ENCODE measurements around the gene NUP62.
A peak's percentile ranks its signal among the peaks of the same experiment; 100 is the strongest.
"Not testable (repeated sequence)": the region's sequence is repeated elsewhere in the genome, so short reads cannot be mapped to it uniquely, and the experiment has no call there.

NUP62 gene, protein sequence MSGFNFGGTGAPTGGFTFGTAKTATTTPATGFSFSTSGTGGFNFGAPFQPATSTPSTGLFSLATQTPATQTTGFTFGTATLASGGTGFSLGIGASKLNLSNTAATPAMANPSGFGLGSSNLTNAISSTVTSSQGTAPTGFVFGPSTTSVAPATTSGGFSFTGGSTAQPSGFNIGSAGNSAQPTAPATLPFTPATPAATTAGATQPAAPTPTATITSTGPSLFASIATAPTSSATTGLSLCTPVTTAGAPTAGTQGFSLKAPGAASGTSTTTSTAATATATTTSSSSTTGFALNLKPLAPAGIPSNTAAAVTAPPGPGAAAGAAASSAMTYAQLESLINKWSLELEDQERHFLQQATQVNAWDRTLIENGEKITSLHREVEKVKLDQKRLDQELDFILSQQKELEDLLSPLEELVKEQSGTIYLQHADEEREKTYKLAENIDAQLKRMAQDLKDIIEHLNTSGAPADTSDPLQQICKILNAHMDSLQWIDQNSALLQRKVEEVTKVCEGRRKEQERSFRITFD

DNA sequence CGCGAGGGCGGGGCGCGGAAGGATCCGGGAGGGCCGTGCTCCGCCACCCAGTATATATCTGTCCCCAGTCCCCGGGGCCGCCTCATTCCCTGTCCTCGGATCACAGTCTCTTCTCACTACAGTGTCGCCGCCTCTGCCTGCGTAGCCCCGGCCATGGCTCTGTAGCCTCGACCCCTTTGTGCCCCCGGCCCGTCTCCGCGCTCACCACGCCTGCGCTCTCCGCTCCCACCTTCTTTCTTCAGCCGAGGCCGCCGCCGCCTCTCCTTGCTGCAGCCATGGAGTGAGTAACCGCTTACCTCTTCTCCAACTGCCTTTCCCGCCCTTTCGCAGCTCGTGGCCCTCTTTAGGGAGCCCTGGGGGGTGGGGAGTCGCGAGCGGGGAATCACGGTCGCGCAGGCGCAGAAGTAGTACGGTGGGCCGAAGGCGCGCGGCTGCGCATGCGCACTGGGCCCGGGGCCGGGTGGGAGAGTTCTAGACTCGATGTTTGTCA lies at the start of gene NUP62, which contains the start of gene ATF5:
Gene NUP62 (minus strand): TSS at position 384 of the 490 bp plus-strand sequence. CDS start 19,697 bp downstream, outside the sequence.
Gene ATF5 (plus strand): TSS at position 85 of the 490 bp plus-strand sequence. CDS start 1,646 bp downstream, outside the sequence.
- peak; percentile 80 to 94 for DNase-seq

DNA sequence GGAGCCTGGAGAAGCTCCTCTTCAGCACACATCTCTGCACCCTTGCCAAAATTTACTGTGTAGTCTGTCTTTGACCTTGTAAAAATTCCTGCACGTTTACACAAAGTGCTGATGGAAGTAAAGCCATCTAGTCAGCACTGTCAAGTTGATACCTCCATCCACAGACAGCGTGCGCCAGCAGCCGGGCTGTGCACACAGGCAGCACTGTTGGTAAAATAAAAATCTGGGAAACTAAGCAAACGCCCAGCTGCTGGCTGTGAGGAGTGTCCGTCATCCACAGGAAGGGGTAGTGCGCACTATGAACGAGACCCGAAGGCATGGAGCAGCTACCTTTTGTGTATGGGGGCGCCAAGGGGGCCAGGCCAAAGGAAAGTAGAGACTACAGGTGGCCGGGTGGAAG lies 49.0 kb upstream of the NUP62 start:
- DNase-seq: no peak

GRCh38 chr19:49977881-49978280 lies 48.6 kb upstream of the NUP62 start:
- DNase-seq: no peak

GRCh38 chr19:49977076-49977475 lies 47.8 kb upstream of the NUP62 start:
- DNase-seq: no peak

DNA sequence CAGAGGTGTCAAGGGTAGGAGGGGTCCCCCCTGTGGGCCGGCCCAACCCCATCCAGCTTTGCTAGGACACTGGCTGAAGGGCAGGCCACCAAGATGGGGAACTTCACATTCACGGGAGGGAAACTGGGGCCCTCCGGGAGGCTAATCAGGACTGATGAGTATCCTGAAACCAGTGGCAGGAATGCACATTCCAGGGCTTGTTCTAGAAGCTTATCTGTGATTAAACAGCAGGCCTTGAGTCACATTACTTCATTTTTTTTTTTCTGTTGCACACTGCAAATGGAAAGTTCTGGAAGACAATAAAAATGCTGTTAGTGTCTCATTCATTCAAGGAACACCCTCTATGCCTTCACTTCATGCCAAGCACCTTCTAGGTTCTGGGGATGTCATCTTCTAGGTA lies 47.2 kb upstream of the NUP62 start:
- DNase-seq: no peak

DNA sequence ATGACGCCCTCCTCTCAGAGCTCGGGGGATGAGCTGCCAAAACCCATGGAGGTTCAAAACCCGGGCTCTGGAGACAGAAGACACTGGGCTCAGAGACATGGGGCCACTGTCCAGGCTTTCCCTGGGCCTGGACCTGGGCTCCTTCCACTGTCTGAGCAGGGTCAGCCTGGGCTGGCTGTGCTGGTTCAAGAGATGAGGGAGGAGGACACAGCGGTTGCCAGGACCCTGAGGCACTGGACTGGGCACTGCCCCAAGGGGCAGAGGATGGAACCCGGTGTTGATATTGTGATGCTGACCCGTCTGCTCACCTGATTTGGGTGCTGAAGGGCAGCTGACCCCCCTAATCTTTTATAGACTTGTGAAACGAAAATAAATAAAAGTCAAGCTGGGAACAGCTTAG lies 45.7 kb upstream of the NUP62 start:
- DNase-seq: no peak

DNA sequence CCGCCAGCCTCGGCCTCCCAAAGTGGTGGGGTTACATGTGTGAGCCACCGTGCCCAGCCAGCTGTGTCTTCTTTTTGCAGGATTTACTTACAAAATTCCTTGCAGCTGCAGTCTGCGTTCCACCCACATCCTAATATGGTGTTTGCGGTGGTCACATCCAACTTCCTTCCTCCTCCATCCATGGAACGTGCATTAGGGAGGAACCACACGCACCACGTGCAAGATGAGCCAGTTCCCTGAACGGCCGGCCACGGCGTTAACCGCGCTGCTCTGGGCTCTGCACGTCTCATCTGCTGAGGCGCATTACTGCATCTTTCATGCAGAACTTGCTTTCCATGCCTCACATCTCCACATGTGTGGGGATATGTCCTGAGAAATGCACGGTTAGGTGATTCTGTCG lies 44.7 kb upstream of the NUP62 start:
- DNase-seq: peak; percentile 31 to 48

GRCh38 chr19:49972841-49973240 lies 43.5 kb upstream of the NUP62 start:
- no peak for DNase-seq

DNA sequence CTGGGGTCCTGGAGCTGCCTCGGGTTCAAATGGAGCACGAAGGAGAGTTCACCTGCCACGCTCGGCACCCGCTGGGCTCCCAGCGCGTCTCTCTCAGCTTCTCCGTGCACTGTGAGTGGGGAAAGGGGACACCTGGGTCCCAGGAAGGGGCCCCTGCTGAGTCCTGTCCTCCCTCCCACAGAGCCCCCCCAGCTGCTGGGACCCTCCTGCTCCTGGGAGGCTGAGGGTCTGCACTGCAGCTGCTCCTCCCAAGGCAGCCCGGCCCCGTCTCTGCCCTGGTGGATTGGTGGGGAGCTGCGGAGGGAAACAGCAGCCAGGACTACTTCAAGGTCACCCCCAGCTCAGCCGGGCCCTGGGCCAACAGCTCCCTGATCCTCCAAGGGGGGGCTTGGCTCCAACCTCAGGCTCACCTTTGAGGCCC lies 42.7 kb upstream of the NUP62 start:
- no peak for DNase-seq

GRCh38 chr19:49969355-49969754 lies 40.1 kb upstream of the NUP62 start:
- peak; percentile 45 to 52 for DNase-seq

- DNase-seq: peak; percentile 70 to 77
Observed at GRCh38 chr19:49968279-49968922, 39.1 kb upstream of the NUP62 start.

- DNase-seq: peak in 1 of 2 donors; percentile 29
Observed at GRCh38 chr19:49960980-49961379, 31.7 kb upstream of the NUP62 start, which contains the start of gene SIGLEC11. Gene SIGLEC11 (minus strand): TSS chr19:49961172. CDS start chr19:49961081, 91 bp downstream.

- not testable (repeated sequence) for DNase-seq
Observed at GRCh38 chr19:49959892-49960291, 30.6 kb upstream of the NUP62 start.

DNA sequence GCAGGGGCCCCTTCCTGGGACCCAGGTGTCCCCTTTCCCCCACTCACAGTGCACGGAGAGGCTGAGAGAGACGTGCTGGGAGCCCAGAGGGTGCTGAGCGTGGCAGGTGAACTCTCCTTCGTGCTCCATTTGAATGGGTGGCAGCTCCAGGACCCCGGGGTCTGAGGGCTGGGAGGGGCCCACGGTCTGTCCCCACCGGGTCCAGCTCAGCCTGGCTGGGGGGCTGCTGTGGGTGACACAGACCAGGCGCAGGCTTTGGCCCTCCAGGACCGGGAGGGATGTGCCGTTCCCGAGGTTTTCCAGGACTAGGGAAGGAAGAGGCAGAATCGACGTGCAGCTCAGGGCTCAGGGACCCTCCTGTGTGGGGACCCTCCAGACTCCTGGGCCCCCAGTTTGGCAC lies 29.3 kb upstream of the NUP62 start:
- DNase-seq: not testable (repeated sequence)

- DNase-seq: not testable (repeated sequence)
Observed at GRCh38 chr19:49958144-49958543, 28.8 kb upstream of the NUP62 start.

DNA sequence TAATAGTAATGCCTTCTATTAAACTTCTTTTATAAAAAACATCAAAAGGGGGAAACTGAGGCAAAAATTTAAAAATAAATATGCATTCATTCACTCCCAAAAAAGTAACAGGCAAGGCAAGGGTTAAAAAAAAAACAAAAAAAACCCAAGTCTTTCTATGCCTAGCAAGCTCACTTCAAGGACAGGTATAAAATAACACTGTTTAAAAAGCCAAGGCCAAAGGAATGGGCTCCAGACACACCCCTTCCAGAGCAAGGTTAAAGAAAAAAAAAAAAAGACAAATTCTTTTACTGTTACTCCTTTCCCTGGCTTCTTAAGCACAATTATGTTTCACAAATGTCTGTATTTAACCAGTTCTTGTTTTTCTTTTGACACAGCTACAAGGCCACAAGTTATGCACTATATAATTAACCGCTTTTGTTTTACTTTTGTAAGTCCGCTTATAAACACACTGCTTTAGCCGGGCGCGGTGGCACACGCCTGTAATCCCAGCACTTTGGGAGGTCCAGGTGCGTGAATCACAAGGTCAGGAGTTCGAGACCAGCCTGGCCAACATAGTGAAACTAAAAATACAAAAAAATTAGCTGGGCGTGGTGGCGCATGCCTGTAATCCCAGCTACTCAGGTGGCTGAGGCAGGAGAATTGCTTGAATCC lies 28.1 kb upstream of the NUP62 start:
- DNase-seq: no peak

DNA sequence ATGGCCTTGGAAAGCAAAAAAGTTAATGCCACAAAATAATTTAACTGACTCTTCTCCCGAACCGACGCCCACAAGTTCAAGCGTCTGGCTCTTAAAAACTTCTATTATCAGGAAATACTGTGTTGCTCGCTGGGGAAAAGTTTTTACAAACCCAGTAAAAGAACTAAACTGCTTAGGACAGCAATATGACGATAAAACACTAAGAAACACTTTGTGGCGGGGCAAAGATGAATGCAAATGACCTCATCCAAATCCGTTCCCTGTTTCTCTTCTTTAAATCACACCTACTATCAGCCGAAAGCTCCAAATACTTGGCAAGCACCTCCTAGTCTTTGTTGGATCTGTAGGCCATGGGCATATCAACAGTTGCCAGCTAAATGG lies 26.8 kb upstream of the NUP62 start:
- no peak for DNase-seq

DNA sequence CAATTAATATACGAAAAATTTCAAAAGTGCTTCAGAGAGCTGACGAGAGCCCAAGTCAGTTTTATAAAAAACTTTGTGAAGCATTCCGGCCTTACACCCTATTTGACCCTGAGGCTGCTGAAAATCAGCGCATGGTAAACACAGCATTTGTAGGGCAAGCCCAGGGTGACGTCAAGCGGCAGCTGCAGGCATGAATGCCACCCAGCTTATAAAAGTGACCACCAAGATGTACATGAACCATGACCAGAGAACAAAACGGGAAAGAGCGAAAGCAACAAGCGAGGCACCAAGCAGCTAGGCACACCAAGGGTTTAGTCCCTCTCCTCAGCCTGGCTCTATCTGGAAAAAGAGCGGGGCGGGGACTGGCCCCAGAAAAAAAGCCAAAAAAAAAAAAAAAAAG lies 25.6 kb upstream of the NUP62 start:
- no peak for DNase-seq

GRCh38 chr19:49954092-49954829 lies 25.0 kb upstream of the NUP62 start:
- peak; percentile 64 to 78 for DNase-seq

DNA sequence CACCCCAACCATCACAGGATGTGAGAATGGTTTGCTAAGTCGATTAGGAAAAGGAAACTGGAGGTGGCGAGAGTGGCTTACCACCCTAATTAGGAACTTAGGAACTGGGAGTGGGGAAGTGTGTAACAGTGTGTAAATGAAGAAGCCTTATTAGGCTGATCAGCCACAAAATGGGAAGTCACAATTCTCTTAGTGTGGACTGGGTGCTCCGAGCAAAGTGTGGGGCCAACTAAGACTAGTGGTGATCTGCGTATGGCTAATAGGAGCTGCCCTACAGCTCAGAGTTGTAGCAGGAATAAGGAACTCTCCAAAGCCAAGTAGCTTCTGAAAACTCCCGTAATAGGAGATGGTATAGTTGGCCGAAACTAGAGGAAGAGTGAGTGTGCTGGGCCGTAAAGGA lies 24.1 kb upstream of the NUP62 start:
- peak; percentile 53 to 59 for DNase-seq

DNA sequence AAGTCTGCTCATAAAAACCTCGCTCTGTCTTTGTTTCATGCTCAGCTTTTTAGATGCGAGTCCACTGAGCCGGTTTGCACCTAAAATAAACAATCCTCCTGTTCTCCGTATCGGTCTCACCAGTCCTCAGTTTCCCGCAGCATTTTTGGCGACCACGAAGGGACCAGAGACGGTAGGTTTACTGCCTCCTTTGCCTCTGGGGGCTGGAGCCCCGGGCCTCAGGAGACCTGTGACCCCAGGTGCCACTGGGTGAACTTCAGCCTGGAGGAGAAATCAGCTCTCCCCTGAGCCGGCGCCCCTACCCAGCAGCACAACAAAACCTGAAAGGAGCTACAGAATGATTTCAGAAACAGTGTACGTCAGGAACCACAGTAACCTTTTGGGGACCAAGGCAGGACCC lies 23.6 kb upstream of the NUP62 start:
- no peak for DNase-seq

DNA sequence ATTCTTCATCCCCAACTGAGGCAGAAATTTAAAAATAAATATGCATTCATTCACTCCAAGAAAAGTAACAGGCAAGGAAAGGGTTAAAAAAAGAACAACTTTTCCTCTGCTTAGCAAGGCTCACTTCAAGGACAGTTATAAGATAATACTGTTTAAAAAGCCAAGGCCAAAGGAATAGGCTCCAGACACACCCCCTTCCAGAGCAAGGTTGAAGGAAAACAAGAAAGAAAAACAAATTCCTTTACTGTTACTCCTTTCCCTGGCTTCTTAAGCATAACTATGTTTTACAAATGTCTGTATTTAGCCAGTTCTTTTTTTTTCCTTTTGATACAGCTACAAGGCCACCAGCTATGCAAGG lies 23.2 kb upstream of the NUP62 start:
- DNase-seq: no peak
